GM19035 (cell line): ENCODE data around the gene RUVBL2.

Experiments used
- ATAC-seq: cut with Tn5 transposase; IDR thresholded peaks from one replicate; pipeline ENCODE4 v1.9.1; 2021; ENCODE audit not compliant: unreplicated experiment

RUVBL2 gene

GRCh38 chr19:48963371-48964204 lies 30.1 kb upstream of the RUVBL2 start:
- no peak for ATAC-seq

- no peak for ATAC-seq
These were observed 29.3 kb upstream of the RUVBL2 start for GRCh38 chr19:48964205-48965039.

- peak; percentile 56 for ATAC-seq
These were observed 28.5 kb upstream of the RUVBL2 start, which contains the start of gene FTL for GRCh38 chr19:48965040-48965805. Gene FTL (plus strand): TSS chr19:48965309. CDS start chr19:48965508, 199 bp downstream.

GRCh38 chr19:48965806-48966540 lies 27.7 kb upstream of the RUVBL2 start:
- peak; percentile 22 for ATAC-seq

- ATAC-seq: no peak
These were observed 26.9 kb upstream of the RUVBL2 start for GRCh38 chr19:48966541-48967345.

- ATAC-seq: no peak
These were observed 26.1 kb upstream of the RUVBL2 start for GRCh38 chr19:48967346-48968178.

- ATAC-seq: no peak
These were observed 25.5 kb upstream of the RUVBL2 start for GRCh38 chr19:48968179-48968661.

GRCh38 chr19:48968813-48969218 lies 24.9 kb upstream of the RUVBL2 start:
- ATAC-seq: no peak

- no peak for ATAC-seq
These were observed 24.2 kb upstream of the RUVBL2 start for GRCh38 chr19:48969276-48970138.

GRCh38 chr19:48970139-48970766 lies 23.4 kb upstream of the RUVBL2 start:
- no peak for ATAC-seq

- no peak for ATAC-seq
These were observed 22.7 kb upstream of the RUVBL2 start for GRCh38 chr19:48970923-48971395.

GRCh38 chr19:48975947-48976847 lies 17.5 kb upstream of the RUVBL2 start:
- ATAC-seq: no peak

- ATAC-seq: no peak
These were observed 16.6 kb upstream of the RUVBL2 start for GRCh38 chr19:48977061-48977460.

- no peak for ATAC-seq
These were observed 11.4 kb upstream of the RUVBL2 start for GRCh38 chr19:48982280-48982679.

- ATAC-seq: no peak
These were observed 8.0 kb upstream of the RUVBL2 start for GRCh38 chr19:48985711-48986110.

GRCh38 chr19:48986211-48986610 lies 7.5 kb upstream of the RUVBL2 start:
- no peak for ATAC-seq
